H1 (cell line): ENCODE data around the gene DDX51. TPM values are rescaled to one million over a fixed set of nuclear protein-coding genes. Genes with fewer than 3 reads are reported as not detected.

Experiments used
- CTCF ChIA-PET: fragments of 300-600 bp; sonication (Branson Sonifier 250); formaldehyde crosslinking; loops from one replicate; lab custom pipeline; 2021; ENCODE audit not compliant: partially characterized antibody; lab: Charles Lee
- POLR2A ChIA-PET: fragments of 300-600 bp; sonication (Branson Sonifier 250); formaldehyde crosslinking; loops from one replicate; lab custom pipeline; 2021; ENCODE audit warnings: inconsistent platforms; ENCODE audit not compliant: partially characterized antibody; lab: Charles Lee
- DNase-seq, 2 experiments: peaks; one replicate each; pipeline versions ENCODE4 v3.0.0 to v3.0.0-alpha.2; 2010 to 2022; ENCODE audit warnings: low spot score in 2 of 2, low read depth in 1 of 2, mixed read lengths in 1 of 2
- FAIRE-seq: peaks from 2 replicates; lab custom pipeline; 2011; peaks lifted over from hg19 to GRCh38; lab: Jason Lieb, UNC
- H2AFZ ChIP-seq: 2 replicates; pipeline ENCODE4 v1.8.1; 2012; ENCODE audit warnings: low read length, inconsistent platforms
- H2AK5ac ChIP-seq: 2 replicates; pipeline ENCODE4 v1.6.1; 2013; ENCODE audit warnings: low read depth, low read length
- H2BK120ac ChIP-seq: replicated peaks from 2 replicates; pipeline ENCODE3; 2013; ENCODE audit warnings: low read depth, low read length, inconsistent platforms
- H2BK12ac ChIP-seq: 2 replicates; pipeline ENCODE4 v1.6.1; 2013; ENCODE audit warnings: low read depth, low read length
- H2BK15ac ChIP-seq: 2 replicates; pipeline ENCODE4 v1.6.1; 2013; ENCODE audit warnings: low read length
- H2BK20ac ChIP-seq: 2 replicates; pipeline ENCODE4 v1.6.1; 2013; ENCODE audit warnings: low read length
- H2BK5ac ChIP-seq: 2 replicates; pipeline ENCODE4 v1.6.1; 2013; ENCODE audit warnings: low read depth, low read length
- H3K14ac ChIP-seq: 2 replicates; pipeline ENCODE4 v1.6.1; 2013; ENCODE audit warnings: inconsistent platforms; ENCODE audit not compliant: insufficient read length
- H3K18ac ChIP-seq: 2 replicates; pipeline ENCODE4 v1.6.1; 2013; ENCODE audit warnings: low read length; ENCODE audit errors: extremely low read depth
- H3K23ac ChIP-seq: 2 replicates; pipeline ENCODE4 v1.6.1; 2013; ENCODE audit warnings: inconsistent platforms; ENCODE audit not compliant: insufficient read length
- H3K23me2 ChIP-seq: 2 replicates; pipeline ENCODE4 v1.6.1; 2013; ENCODE audit warnings: low read depth, low read length
- H3K27ac ChIP-seq: 2 replicates; pipeline ENCODE4 v1.6.1; 2011; ENCODE audit warnings: low read depth, low read length, inconsistent platforms
- H3K27me3 ChIP-seq, 4 experiments: replicated peaks in 1 of 4; 1 replicate in 1 of 4; 2 replicates in 3 of 4; pipeline versions ENCODE4 v1.6.1 to v1.8.1; 2011 to 2013; ENCODE audit warnings: low read length in 3 of 4, mild to moderate bottlenecking in 3 of 4, inconsistent platforms in 2 of 4, mixed read lengths in 2 of 4, moderate library complexity in 1 of 4; ENCODE audit not compliant: control insufficient read depth in 3 of 4, insufficient read depth in 3 of 4; ENCODE audit errors: extremely low read depth in 1 of 4
- H3K36me3 ChIP-seq, 4 experiments: 2 replicates each; pipeline versions ENCODE4 v1.6.1 to v1.8.1; 2011 to 2013; ENCODE audit warnings: mild to moderate bottlenecking in 4 of 4, low read length in 3 of 4, moderate library complexity in 2 of 4, control low read depth in 1 of 4, inconsistent platforms in 1 of 4; ENCODE audit not compliant: insufficient read depth in 4 of 4, control insufficient read depth in 2 of 4
- H3K4ac ChIP-seq: replicated peaks from 2 replicates; pipeline ENCODE3; 2013; ENCODE audit warnings: low read length, low read depth, mixed read lengths, inconsistent platforms; ENCODE audit not compliant: insufficient read length
- H3K4me1 ChIP-seq, 4 experiments: replicated peaks in 1 of 4; 1 replicate in 1 of 4; 2 replicates in 3 of 4; pipeline versions ENCODE4 v1.6.1 to v1.8.1; 2011 to 2013; ENCODE audit warnings: low read length in 3 of 4, inconsistent platforms in 2 of 4, mixed read lengths in 1 of 4; ENCODE audit not compliant: insufficient read depth in 4 of 4, control insufficient read depth in 3 of 4
- H3K4me2 ChIP-seq, 2 experiments: 2 replicates each; pipeline versions ENCODE4 v1.6.1 to v1.8.1; 2011 to 2013; ENCODE audit warnings: low read depth in 2 of 2, low read length in 2 of 2, control low read depth in 1 of 2, inconsistent platforms in 1 of 2, mild to moderate bottlenecking in 1 of 2; ENCODE audit not compliant: insufficient read depth in 1 of 2
- H3K4me3 ChIP-seq, 4 experiments: fragments of 200-600, 300-600 bp in 1 of 4; sonication (generic), shearing (Covaris generic), sonication (Bioruptor Twin) in 1 of 4; 2 replicates each; pipeline versions ENCODE4 v1.5.1 to v1.8.1; 2011 to 2016; ENCODE audit warnings: low read length in 4 of 4, low read depth in 3 of 4, control low read depth in 2 of 4, inconsistent platforms in 2 of 4, mild to moderate bottlenecking in 2 of 4, mixed read lengths in 1 of 4, moderate library complexity in 1 of 4; ENCODE audit not compliant: insufficient read depth in 2 of 4; ENCODE audit errors: extremely low read depth in 1 of 4
- H3K56ac ChIP-seq: replicated peaks from 2 replicates; pipeline ENCODE3; 2013; ENCODE audit warnings: low read depth, mild to moderate bottlenecking, mixed read lengths, low read length, inconsistent platforms; ENCODE audit not compliant: insufficient read length
- H3K79me1 ChIP-seq: 2 replicates; pipeline ENCODE4 v1.6.1; 2013; ENCODE audit warnings: low read depth, low read length, control low read depth
- H3K79me2 ChIP-seq, 2 experiments: 2 replicates each; pipeline versions ENCODE4 v1.6.1 to v1.8.1; 2012 to 2013; ENCODE audit warnings: low read length in 2 of 2, mild to moderate bottlenecking in 2 of 2, inconsistent platforms in 1 of 2; ENCODE audit not compliant: insufficient read depth in 2 of 2, control insufficient read depth in 1 of 2
- H3K9ac ChIP-seq, 4 experiments: replicated peaks in 1 of 4; 1 replicate in 1 of 4; 2 replicates in 3 of 4; pipeline versions ENCODE4 v1.6.1 to v1.8.1; 2011 to 2013; ENCODE audit warnings: low read depth in 3 of 4, low read length in 3 of 4, control low read depth in 2 of 4, mild to moderate bottlenecking in 2 of 4, moderate library complexity in 2 of 4, inconsistent platforms in 1 of 4; ENCODE audit errors: extremely low read depth in 1 of 4
- H3K9me3 ChIP-seq, 2 experiments: 2 replicates each; pipeline versions ENCODE4 v1.6.1 to v1.8.1; 2012 to 2013; ENCODE audit warnings: mild to moderate bottlenecking in 2 of 2, moderate library complexity in 2 of 2, control low read depth in 1 of 2, inconsistent platforms in 1 of 2, low read depth in 1 of 2, low read length in 1 of 2, mixed read lengths in 1 of 2; ENCODE audit not compliant: insufficient read depth in 2 of 2
- H4K20me1 ChIP-seq, 2 experiments: replicated peaks in 1 of 2; 2 replicates each; pipeline versions ENCODE3 to v1.8.1; 2011 to 2013; ENCODE audit warnings: inconsistent platforms in 2 of 2, low read length in 2 of 2, mild to moderate bottlenecking in 1 of 2; ENCODE audit not compliant: insufficient read depth in 2 of 2, control insufficient read depth in 1 of 2
- H4K5ac ChIP-seq: 2 replicates; pipeline ENCODE4 v1.6.1; 2013; ENCODE audit warnings: low read length, low read depth, mixed read lengths, inconsistent platforms; ENCODE audit not compliant: insufficient read length
- H4K8ac ChIP-seq: 2 replicates; pipeline ENCODE4 v1.8.0; 2013; ENCODE audit warnings: mild to moderate bottlenecking, moderate library complexity, low read length, inconsistent platforms; ENCODE audit not compliant: insufficient read depth; ENCODE audit errors: extremely low read depth
- H4K91ac ChIP-seq: replicated peaks from 2 replicates; pipeline ENCODE3; 2013; ENCODE audit warnings: low read length, mixed read lengths, inconsistent platforms; ENCODE audit not compliant: insufficient read length
- CBX8 ChIP-seq: fragments of 300-800, 300-1000 bp; sonication (generic); IDR thresholded peaks from 2 replicates; pipeline ENCODE4 v1.7.1; 2016; ENCODE audit warnings: low read depth, low read length, borderline replicate concordance
- MAFK ChIP-seq: IDR thresholded peaks from 2 replicates; pipeline ENCODE4 v1.6.1; 2012; ENCODE audit warnings: low read depth, mild to moderate bottlenecking, improper control_type of control experiment, low read length
- SUZ12 ChIP-seq: fragments of 200-600 bp; sonication (generic); IDR thresholded peaks from 2 replicates; pipeline ENCODE4 v1.6.1; 2012; ENCODE audit warnings: mild to moderate bottlenecking, inconsistent platforms, low read length, moderate library complexity, mixed read lengths
- TAF1 ChIP-seq: IDR thresholded peaks from 2 replicates; pipeline ENCODE4 v1.6.1; 2011; ENCODE audit warnings: mild to moderate bottlenecking, low read depth, low read length
- WGBS, 2 experiments: shearing (Covaris generic) in 1 of 2; methylation state at CpG; one replicate each; pipeline versions ENCODE4 v1.1.6 to v1.1.7; 2013 to 2015; ENCODE audit warnings: low lambda C conversion rate in 2 of 2, mixed read lengths in 2 of 2, inconsistent platforms in 1 of 2, low coverage in 1 of 2, missing lambda C conversion rate in 1 of 2; ENCODE audit not compliant: insufficient replicate concordance in 2 of 2, insufficient coverage in 1 of 2, insufficient read length in 1 of 2; ENCODE audit errors: extremely low coverage in 1 of 2, missing lambda C conversion rate in 1 of 2; 5-methylcytosine and 5-hydroxymethylcytosine counted together
- polyA plus RNA-seq, 7 experiments: library from polyadenylated mRNA; depleted of rRNA in 3 of 7; stranded (reverse) in 5 of 7; unstranded in 2 of 7; fragments of >200 nt in 5 of 7; fragments of 200-250 nt in 2 of 7; gene quantifications; 1 replicate in 5 of 7; 2 replicates in 1 of 7; 4 replicates in 1 of 7; pipeline versions ENCODE4 v1.2.1 to v1.2.3, GENCODE V29; 2011 to 2013; ENCODE audit warnings: missing spikeins in 2 of 7, mixed read lengths in 2 of 7
- total RNA-seq: library from RNA; stranded (reverse); fragmentation: NEBNext Ultra II Directional; extraction: Animal tissue kit (Norgen Biotek cat#: 25700); gene quantifications from 2 replicates; pipeline ENCODE4 v1.2.1, GENCODE V29; 2021

DDX51 gene
- total and polyA plus RNA-seq, 2 of the 8 experiments (the other 6 are each of a cell fraction or from before 2014, with no cell fraction given): 11.2 to 24.4 TPM

DNA sequence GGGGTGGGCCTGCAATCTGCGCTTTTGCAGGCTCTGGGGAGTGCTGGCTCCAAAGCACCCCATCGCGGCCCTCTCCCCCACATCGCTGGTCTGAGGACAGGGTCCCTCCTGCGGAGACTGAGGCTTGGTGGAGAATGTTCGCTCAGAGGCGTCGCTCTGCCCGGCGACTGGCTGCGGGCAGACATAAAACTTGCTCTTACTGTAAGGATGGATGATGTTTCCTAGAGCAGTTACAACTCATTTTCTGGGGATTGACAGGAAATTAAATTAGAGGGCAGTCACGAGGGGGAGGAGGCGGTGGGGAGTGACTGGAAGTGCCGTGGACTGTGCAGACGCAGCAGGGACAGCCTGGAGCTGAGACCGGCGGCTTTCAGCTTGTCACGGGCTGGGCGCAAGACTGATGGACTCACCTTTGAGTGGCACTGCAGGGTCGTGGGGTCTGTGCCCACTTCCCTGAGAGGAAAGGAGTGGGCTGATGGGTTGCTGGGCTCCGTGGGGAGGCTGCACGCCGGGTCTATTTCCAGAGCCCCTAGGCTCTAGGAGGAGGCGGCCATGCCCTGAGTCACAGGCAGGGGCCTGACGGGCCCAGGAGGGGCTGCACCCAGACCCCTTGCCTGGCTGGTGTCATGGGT, 32.9 kb upstream of the DDX51 start:
- Histone ChIP-seq H3K4me1 (0 out of 7 replicates have a peak, but pooled peaks cover 0 to 2% (median 0%) of the 10 kb centered on the region in 4 experiments), H3K36me3 (no peaks in the 10 kb centered on the region; a peak in 1 of 8 replicates), H2BK12ac (no peak overlapping the region), H3K27ac (no peak overlapping the region), H3K23ac (no peak overlapping the region), H2BK120ac (no peak overlapping the region), H3K79me2 (no peaks in the 10 kb centered on the region), H2AFZ (no peak overlapping the region), H2BK15ac (no peak overlapping the region), H4K8ac (no peak overlapping the region), H3K56ac (no peak overlapping the region), H3K18ac (no peak overlapping the region), H3K4me2 (no peak overlapping the region), H3K9ac (no peak overlapping the region), H3K27me3 (peaks cover 0 to 33% (median 24%) of the 10 kb centered on the region in 4 experiments; a peak in 4 of 7 replicates), H4K91ac (no peak overlapping the region), H2BK5ac (no peak overlapping the region), H2AK5ac (no peak overlapping the region), H3K4ac (no peak overlapping the region), H2BK20ac (no peak overlapping the region), H3K79me1 (no peaks in the 10 kb centered on the region), H3K9me3 (peaks cover 0 to 8% of the 10 kb centered on the region in 2 experiments; a peak in 1 of 4 replicates), H3K14ac (no peak overlapping the region), H4K20me1 (peaks cover 0 to 12% of the 10 kb centered on the region in 2 experiments), H4K5ac (no peak overlapping the region), H3K4me3 (no peak overlapping the region), H3K23me2 (peaks cover 6% of the 10 kb centered on the region; the same call in 1 of the 2 replicates)
- DNase-seq (no peak), FAIRE-seq (no peak)
- 82% methylated on average over 25 of the region's 25 CpGs; no CpG with 5 or more reads in 1 of the 2 experiments for WGBS, 2 experiments
- TF ChIP-seq SUZ12: no peak
- no peak for TF ChIP-seq MAFK
- no peak for TF ChIP-seq CBX8
- TF ChIP-seq TAF1: no peak
- POLR2A ChIA-PET: no interaction called here
- CTCF ChIA-PET: interaction anchor here (0.7 to 1.7 kb wide), 3 partner anchors 17 to 42 kb away, joined by 3 to 4 read pairs (median 4); no protein-coding TSS in a partner anchor
